ENCODE results near the gene ATG4B.

GRCh38 chr2:241686324-241686649, 48.8 kb downstream of the ATG4B start:
- TF ChIP-seq CTCF (IDR thresholded peaks at IDR 0.05) (peak in 1 of 6 experiments; percentile 2), POLR2A (IDR thresholded peaks at IDR 0.05) (no peak)

Measured in thyroid gland (tissue), 4 donors.